ENCODE data around the gene IQSEC1.

Gene IQSEC1

GRCh38 chr3:13083898-13084297 is 10.7 kb upstream of the IQSEC1 start:
- no peak overlapping the region for H3K4me3 ChIP-seq
- TF ChIP-seq CTCF (IDR thresholded peaks at IDR 0.05): no peak
- no peak overlapping the region for H3K27ac ChIP-seq
- DNase-seq (ENCODE audit: low spot score): no peak

GRCh38 chr3:13083254-13083653 is 10.0 kb upstream of the IQSEC1 start:
- no peak for TF ChIP-seq CTCF (IDR thresholded peaks at IDR 0.05)
- H3K4me3 ChIP-seq: no peak overlapping the region
- H3K27ac ChIP-seq: no peak overlapping the region
- DNase-seq (ENCODE audit: low spot score): no peak

- DNase-seq (ENCODE audit: low spot score): no peak
These were observed 9.4 kb upstream of the IQSEC1 start for GRCh38 chr3:13082677-13083076.

GRCh38 chr3:13081603-13082360 is 8.6 kb upstream of the IQSEC1 start:
- H3K27ac ChIP-seq: peak overlapping the region in 1 of 2 donors; percentile 67
- no peak for TF ChIP-seq CTCF (IDR thresholded peaks at IDR 0.05)

More at GRCh38 chr3:13082677-13083076, 9.4 kb upstream of the IQSEC1 start:
- H3K4me3 ChIP-seq: no peak overlapping the region
- H3K27ac ChIP-seq: no peak overlapping the region
- no peak for TF ChIP-seq CTCF (IDR thresholded peaks at IDR 0.05)

GRCh38 chr3:13080591-13080990 is 7.4 kb upstream of the IQSEC1 start:
- H3K4me3 ChIP-seq: peak overlapping the region; percentile 26
- no peak for TF ChIP-seq CTCF (IDR thresholded peaks at IDR 0.05)
- peak; percentile 90 for DNase-seq (ENCODE audit: low spot score)
- peak overlapping the region; percentile 48 to 75 for H3K27ac ChIP-seq

More at GRCh38 chr3:13081603-13082360, 8.6 kb upstream of the IQSEC1 start:
- no peak overlapping the region for H3K4me3 ChIP-seq
- DNase-seq (ENCODE audit: low spot score): no peak

- peak overlapping the region; percentile 48 to 75 for H3K27ac ChIP-seq
- H3K4me3 ChIP-seq: no peak overlapping the region
- no peak for DNase-seq (ENCODE audit: low spot score)
- no peak for TF ChIP-seq CTCF (IDR thresholded peaks at IDR 0.05)
These were observed 6.8 kb upstream of the IQSEC1 start for GRCh38 chr3:13080026-13080425.

GRCh38 chr3:13079510-13079909 is 6.3 kb upstream of the IQSEC1 start:
- TF ChIP-seq CTCF (IDR thresholded peaks at IDR 0.05): no peak
- H3K27ac ChIP-seq: peak overlapping the region in 1 of 2 donors; percentile 24
- H3K4me3 ChIP-seq: no peak overlapping the region
- DNase-seq (ENCODE audit: low spot score): no peak

Measured in coronary artery (tissue), 2 donors.